HL-60 (cell line): ENCODE results near the gene RECK.

Source experiments
- GABPA ChIP-seq: IDR thresholded peaks from 2 replicates; pipeline ENCODE4 v1.6.1; 2012; ENCODE audit warnings: low read depth
- TF ChIP-seq, protein P1 (sequence below): IDR thresholded peaks from one replicate; pipeline ENCODE4 v1.5.1; 2011; ENCODE audit warnings: low read length, control low read depth, inconsistent platforms; ENCODE audit not compliant: insufficient read depth

DNA sequence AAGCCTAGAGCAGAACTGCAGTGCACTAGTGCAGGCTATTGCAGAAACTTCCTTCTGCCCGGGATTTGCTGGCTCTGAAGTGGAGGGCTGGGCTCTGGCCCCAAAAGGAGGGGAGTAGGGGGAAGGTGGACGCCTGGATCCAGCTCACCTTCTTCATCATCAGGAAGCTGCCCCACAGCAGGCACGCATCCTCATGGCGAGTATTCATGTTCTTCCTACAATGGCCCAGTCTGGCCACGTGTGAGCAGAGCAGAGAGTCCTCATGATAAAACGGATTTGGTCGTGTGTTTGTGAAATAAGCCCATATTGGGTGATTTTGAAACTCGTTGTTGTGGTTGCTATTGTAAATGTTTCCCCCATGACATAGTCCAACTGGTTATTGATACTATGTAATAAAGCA, 91.6 kb downstream of the RECK start:
- TF ChIP-seq, protein P1, sequence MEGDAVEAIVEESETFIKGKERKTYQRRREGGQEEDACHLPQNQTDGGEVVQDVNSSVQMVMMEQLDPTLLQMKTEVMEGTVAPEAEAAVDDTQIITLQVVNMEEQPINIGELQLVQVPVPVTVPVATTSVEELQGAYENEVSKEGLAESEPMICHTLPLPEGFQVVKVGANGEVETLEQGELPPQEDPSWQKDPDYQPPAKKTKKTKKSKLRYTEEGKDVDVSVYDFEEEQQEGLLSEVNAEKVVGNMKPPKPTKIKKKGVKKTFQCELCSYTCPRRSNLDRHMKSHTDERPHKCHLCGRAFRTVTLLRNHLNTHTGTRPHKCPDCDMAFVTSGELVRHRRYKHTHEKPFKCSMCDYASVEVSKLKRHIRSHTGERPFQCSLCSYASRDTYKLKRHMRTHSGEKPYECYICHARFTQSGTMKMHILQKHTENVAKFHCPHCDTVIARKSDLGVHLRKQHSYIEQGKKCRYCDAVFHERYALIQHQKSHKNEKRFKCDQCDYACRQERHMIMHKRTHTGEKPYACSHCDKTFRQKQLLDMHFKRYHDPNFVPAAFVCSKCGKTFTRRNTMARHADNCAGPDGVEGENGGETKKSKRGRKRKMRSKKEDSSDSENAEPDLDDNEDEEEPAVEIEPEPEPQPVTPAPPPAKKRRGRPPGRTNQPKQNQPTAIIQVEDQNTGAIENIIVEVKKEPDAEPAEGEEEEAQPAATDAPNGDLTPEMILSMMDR = no peak
- TF ChIP-seq GABPA = no peak
